ENCODE data around the gene PLEKHG5.

PLEKHG5 gene

DNA sequence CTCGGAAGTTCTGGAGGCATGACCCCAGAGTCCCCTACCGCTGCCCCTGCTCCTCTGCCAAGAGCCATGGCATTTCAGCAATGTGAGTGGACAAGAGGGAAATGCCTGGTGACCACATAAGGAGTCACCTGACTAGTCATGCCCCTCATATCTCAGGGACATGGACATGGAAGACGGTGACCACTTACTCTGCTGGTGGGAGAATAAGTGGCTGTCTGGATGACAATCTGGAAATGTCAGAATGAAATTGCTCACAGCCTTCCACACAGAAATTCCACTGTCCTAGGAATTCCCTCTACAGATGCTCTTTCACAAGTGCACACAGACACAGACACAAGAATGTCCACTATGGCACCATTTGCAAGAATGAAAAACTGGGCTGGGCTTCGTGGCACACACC, 24.3 kb upstream of the PLEKHG5 start:
- H3K9ac ChIP-seq (ENCODE audit: low read length), result no peak overlapping the region
- TF ChIP-seq EZH2phosphoT487 (conservative IDR thresholded peaks at IDR 0.05; ENCODE audit: low read length) (no peak), CTCF (IDR thresholded peaks at IDR 0.05; ENCODE audit: insufficient read depth, low read length, poor library complexity, severe bottlenecking) (no peak)
- H3K79me2 ChIP-seq (ENCODE audit: insufficient read depth, low read length), result no peaks in the 10 kb centered on the region
- no peaks in the 10 kb centered on the region for H3K9me3 ChIP-seq (ENCODE audit: insufficient read depth, low read length)
- no peak overlapping the region for H2AFZ ChIP-seq (ENCODE audit: low read depth, low read length, severe bottlenecking)
- no peaks in the 10 kb centered on the region for H3K27me3 ChIP-seq (ENCODE audit: low read length)
- H3F3A ChIP-seq (ENCODE audit: insufficient read depth), result no peaks in the 10 kb centered on the region
- H3K36me3 ChIP-seq (ENCODE audit: low read length), result no peaks in the 10 kb centered on the region
- H3K4me3 ChIP-seq (ENCODE audit: insufficient read depth, low read length, poor library complexity, severe bottlenecking), result no peak overlapping the region
- H3K27ac ChIP-seq (ENCODE audit: low read depth, low read length), result no peak overlapping the region
- no peaks in the 10 kb centered on the region for H3K9me2 ChIP-seq (replicated peaks; ENCODE audit: insufficient read depth, low read length)
- no peak overlapping the region for H3K4me2 ChIP-seq (ENCODE audit: low read depth, low read length, poor library complexity, severe bottlenecking)
- no peaks in the 10 kb centered on the region for H4K20me1 ChIP-seq (ENCODE audit: low read depth, low read length)

DNA sequence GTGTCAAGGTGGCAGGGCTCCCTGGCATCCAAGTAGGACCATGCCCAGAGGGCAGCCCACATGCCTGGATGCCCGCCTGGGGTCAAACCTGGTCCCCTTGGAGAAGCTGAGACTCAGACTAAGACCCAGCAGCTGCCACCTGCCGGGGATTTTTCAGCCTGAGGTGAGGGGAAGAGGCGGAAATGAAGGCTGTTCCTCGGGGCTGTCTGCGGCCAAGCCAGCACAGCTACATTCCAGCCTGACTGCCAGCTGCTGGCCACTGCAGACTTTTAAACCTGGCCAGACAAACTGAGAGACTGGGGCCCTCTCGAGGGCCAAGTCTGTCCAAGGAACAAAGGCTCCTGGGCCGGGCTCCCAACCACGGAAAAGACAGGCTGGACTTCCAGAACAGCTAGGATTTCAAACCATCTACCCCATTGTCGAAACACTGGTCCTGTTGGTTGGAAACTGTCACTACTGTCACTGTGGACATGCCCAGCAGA, 21.9 kb upstream of the PLEKHG5 start:
- Histone ChIP-seq H3K9ac (ENCODE audit: low read length) (no peak overlapping the region), H3K27ac (ENCODE audit: low read depth, low read length) (no peak overlapping the region), H3K36me3 (ENCODE audit: low read length) (no peaks in the 10 kb centered on the region), H3K9me2 (replicated peaks; ENCODE audit: insufficient read depth, low read length) (no peaks in the 10 kb centered on the region), H3K79me2 (ENCODE audit: insufficient read depth, low read length) (no peaks in the 10 kb centered on the region), H3K4me3 (ENCODE audit: insufficient read depth, low read length, poor library complexity, severe bottlenecking) (no peak overlapping the region), H3K9me3 (ENCODE audit: insufficient read depth, low read length) (no peaks in the 10 kb centered on the region), H3K4me2 (ENCODE audit: low read depth, low read length, poor library complexity, severe bottlenecking) (no peak overlapping the region), H2AFZ (ENCODE audit: low read depth, low read length, severe bottlenecking) (no peak overlapping the region), H3F3A (ENCODE audit: insufficient read depth) (no peaks in the 10 kb centered on the region), H4K20me1 (ENCODE audit: low read depth, low read length) (no peaks in the 10 kb centered on the region), H3K27me3 (ENCODE audit: low read length) (no peaks in the 10 kb centered on the region)
- TF ChIP-seq CTCF (IDR thresholded peaks at IDR 0.05; ENCODE audit: insufficient read depth, low read length, poor library complexity, severe bottlenecking) (no peak), EZH2phosphoT487 (conservative IDR thresholded peaks at IDR 0.05; ENCODE audit: low read length) (no peak)

GRCh38 chr1:6512908-6513280, 21.4 kb upstream of the PLEKHG5 start:
- H3K4me3 ChIP-seq (ENCODE audit: insufficient read depth, low read length, poor library complexity, severe bottlenecking), result no peak overlapping the region

More at GRCh38 chr1:6512908-6513280, 21.4 kb upstream of the PLEKHG5 start:
- H2AFZ ChIP-seq (ENCODE audit: low read depth, low read length, severe bottlenecking), result no peak overlapping the region
- no peak overlapping the region for H3K9ac ChIP-seq (ENCODE audit: low read length)
- no peak overlapping the region for H3K4me2 ChIP-seq (ENCODE audit: low read depth, low read length, poor library complexity, severe bottlenecking)
- no peaks in the 10 kb centered on the region for H3K9me2 ChIP-seq (replicated peaks; ENCODE audit: insufficient read depth, low read length)
- no peaks in the 10 kb centered on the region for H3K36me3 ChIP-seq (ENCODE audit: low read length)
- no peaks in the 10 kb centered on the region for H3K9me3 ChIP-seq (ENCODE audit: insufficient read depth, low read length)
- H4K20me1 ChIP-seq (ENCODE audit: low read depth, low read length), result no peaks in the 10 kb centered on the region
- H3K27ac ChIP-seq (ENCODE audit: low read depth, low read length), result no peak overlapping the region
- no peaks in the 10 kb centered on the region for H3K79me2 ChIP-seq (ENCODE audit: insufficient read depth, low read length)
- TF ChIP-seq EZH2phosphoT487 (conservative IDR thresholded peaks at IDR 0.05; ENCODE audit: low read length), result no peak
- TF ChIP-seq CTCF (IDR thresholded peaks at IDR 0.05; ENCODE audit: insufficient read depth, low read length, poor library complexity, severe bottlenecking), result no peak
- H3K27me3 ChIP-seq (ENCODE audit: low read length), result no peaks in the 10 kb centered on the region
- H3F3A ChIP-seq (ENCODE audit: insufficient read depth), result no peaks in the 10 kb centered on the region
